H1 (cell line): Measurements from ENCODE around the gene TWNK. TPM values are rescaled to one million over a fixed set of nuclear protein-coding genes. Genes with fewer than 3 reads are reported as not detected.

Source experiments
- NRF1 ChIP-seq: IDR thresholded peaks from 2 replicates; pipeline ENCODE4 v1.6.1; 2011; ENCODE audit warnings: mild to moderate bottlenecking, low read depth, low read length, improper control_type of control experiment
- RNF2 ChIP-seq: fragments of 200-900, 300-1000 bp; sonication (generic); IDR thresholded peaks from 2 replicates; pipeline ENCODE4 v1.7.1; 2016; ENCODE audit warnings: borderline replicate concordance, low read depth, mild to moderate bottlenecking, antibody characterized with exemption, low read length; ENCODE audit not compliant: poor library complexity, severe bottlenecking; ENCODE audit errors: missing control alignments
- polyA plus RNA-seq, 7 experiments: library from polyadenylated mRNA; depleted of rRNA in 3 of 7; stranded (reverse) in 5 of 7; unstranded in 2 of 7; fragments of >200 nt in 5 of 7; fragments of 200-250 nt in 2 of 7; gene quantifications; 1 replicate in 5 of 7; 2 replicates in 1 of 7; 4 replicates in 1 of 7; pipeline versions ENCODE4 v1.2.1 to v1.2.3, GENCODE V29; 2011 to 2013; ENCODE audit warnings: missing spikeins in 2 of 7, mixed read lengths in 2 of 7
- total RNA-seq: library from RNA; stranded (reverse); fragmentation: NEBNext Ultra II Directional; extraction: Animal tissue kit (Norgen Biotek cat#: 25700); gene quantifications from 2 replicates; pipeline ENCODE4 v1.2.1, GENCODE V29; 2021
- TF ChIP-seq, protein P1 (sequence below): IDR thresholded peaks from 2 replicates; pipeline ENCODE4 v1.6.1; 2011; ENCODE audit warnings: low read length, improper control_type of control experiment

TWNK gene
- total and polyA plus RNA-seq, 2 of the 8 experiments (the other 6 are each of a cell fraction or from before 2014, with no cell fraction given) = 15.4 to 32.5 TPM

- TF ChIP-seq NRF1 (no peak), RNF2 (no peak)
- TF ChIP-seq, protein P1, sequence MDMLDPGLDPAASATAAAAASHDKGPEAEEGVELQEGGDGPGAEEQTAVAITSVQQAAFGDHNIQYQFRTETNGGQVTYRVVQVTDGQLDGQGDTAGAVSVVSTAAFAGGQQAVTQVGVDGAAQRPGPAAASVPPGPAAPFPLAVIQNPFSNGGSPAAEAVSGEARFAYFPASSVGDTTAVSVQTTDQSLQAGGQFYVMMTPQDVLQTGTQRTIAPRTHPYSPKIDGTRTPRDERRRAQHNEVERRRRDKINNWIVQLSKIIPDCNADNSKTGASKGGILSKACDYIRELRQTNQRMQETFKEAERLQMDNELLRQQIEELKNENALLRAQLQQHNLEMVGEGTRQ = no peak
Observed at GRCh38 chr10:101014966-101015581, 27.7 kb downstream of the TWNK start (continued).
